Superior temporal gyrus (tissue), 1 donor: ENCODE measurements around the gene PIGK.
A peak's percentile ranks its signal among the peaks of the same experiment; 100 is the strongest.

ENCODE experiments used
- DNase-seq: peaks from one replicate; pipeline ENCODE4 v3.0.0-alpha.2; 2016; ENCODE audit errors: extremely low spot score

PIGK gene

GRCh38 chr1:77096496-77097255 lies 122.6 kb downstream of the PIGK start:
- DNase-seq: no peak

GRCh38 chr1:77095236-77095635 lies 124.0 kb downstream of the PIGK start:
- DNase-seq: no peak

GRCh38 chr1:77089756-77090155 lies 129.5 kb downstream of the PIGK start:
- DNase-seq: no peak

- no peak for DNase-seq
These were observed 134.1 kb downstream of the PIGK start for GRCh38 chr1:77085109-77085508.

GRCh38 chr1:77084457-77084856 lies 134.8 kb downstream of the PIGK start:
- DNase-seq: no peak

GRCh38 chr1:77081834-77082233 lies 137.4 kb downstream of the PIGK start:
- no peak for DNase-seq

- DNase-seq: no peak
These were observed 142.5 kb downstream of the PIGK start for GRCh38 chr1:77076759-77077158.

- no peak for DNase-seq
These were observed 151.2 kb downstream of the PIGK start for GRCh38 chr1:77068013-77068412.

GRCh38 chr1:77065693-77066342 lies 153.4 kb downstream of the PIGK start:
- no peak for DNase-seq

- no peak for DNase-seq
These were observed 155.0 kb downstream of the PIGK start for GRCh38 chr1:77064246-77064645.

- DNase-seq: no peak
These were observed 156.1 kb downstream of the PIGK start for GRCh38 chr1:77063118-77063517.

- no peak for DNase-seq
These were observed 158.1 kb downstream of the PIGK start for GRCh38 chr1:77061162-77061561.

GRCh38 chr1:77060000-77060399 lies 159.2 kb downstream of the PIGK start:
- no peak for DNase-seq

- no peak for DNase-seq
These were observed 161.1 kb downstream of the PIGK start for GRCh38 chr1:77057994-77058585.

GRCh38 chr1:77056525-77056924 lies 162.7 kb downstream of the PIGK start:
- DNase-seq: no peak

GRCh38 chr1:77051425-77051824 lies 167.8 kb downstream of the PIGK start:
- DNase-seq: no peak

- DNase-seq: no peak
These were observed 170.6 kb downstream of the PIGK start for GRCh38 chr1:77048615-77049005.

GRCh38 chr1:77047978-77048614 lies 171.1 kb downstream of the PIGK start:
- no peak for DNase-seq

- no peak for DNase-seq
These were observed 171.7 kb downstream of the PIGK start for GRCh38 chr1:77047575-77047974.

GRCh38 chr1:77044133-77044849 lies 174.9 kb downstream of the PIGK start:
- no peak for DNase-seq

- no peak for DNase-seq
These were observed 178.4 kb downstream of the PIGK start for GRCh38 chr1:77040826-77041225.

GRCh38 chr1:77039739-77040138 lies 179.5 kb downstream of the PIGK start:
- peak; percentile 56 for DNase-seq
